Trophoblast cell (in vitro differentiated cells and primary cell): ENCODE measurements around the gene PIWIL4.

ENCODE experiments used
- DNase-seq, 2 donors: peaks; one replicate each; pipeline ENCODE4 v3.0.0-alpha.2; 2016
- H2AFZ ChIP-seq: 2 replicates; pipeline ENCODE4 v1.6.1; 2013; ENCODE audit warnings: low read length, moderate library complexity, mild to moderate bottlenecking; ENCODE audit not compliant: insufficient read depth, poor library complexity
- H2AK5ac ChIP-seq: 2 replicates; pipeline ENCODE4 v1.6.1; 2013; ENCODE audit warnings: mild to moderate bottlenecking, low read length
- H2BK120ac ChIP-seq: 2 replicates; pipeline ENCODE4 v1.6.1; 2013; ENCODE audit warnings: low read length, mild to moderate bottlenecking, moderate library complexity; ENCODE audit not compliant: insufficient read depth, poor library complexity
- H2BK12ac ChIP-seq: 2 replicates; pipeline ENCODE4 v1.6.1; 2013; ENCODE audit warnings: mild to moderate bottlenecking, low read length, moderate library complexity
- H2BK5ac ChIP-seq: 2 replicates; pipeline ENCODE4 v1.6.1; 2013; ENCODE audit warnings: low read length, low read depth, moderate library complexity, mild to moderate bottlenecking; ENCODE audit not compliant: poor library complexity
- H3K14ac ChIP-seq: 2 replicates; pipeline ENCODE4 v1.6.1; 2013; ENCODE audit warnings: mild to moderate bottlenecking, low read length
- H3K18ac ChIP-seq: 2 replicates; pipeline ENCODE4 v1.6.1; 2013; ENCODE audit warnings: mild to moderate bottlenecking, low read length
- H3K23ac ChIP-seq: 2 replicates; pipeline ENCODE4 v1.6.1; 2013; ENCODE audit warnings: low read length
- H3K27ac ChIP-seq: 2 replicates; pipeline ENCODE4 v1.5.1; 2013; ENCODE audit warnings: low read depth, mild to moderate bottlenecking, inconsistent platforms, low read length, moderate library complexity
- H3K27me3 ChIP-seq: 2 replicates; pipeline ENCODE4 v1.6.1; 2013; ENCODE audit warnings: inconsistent platforms, mild to moderate bottlenecking, low read length, moderate library complexity; ENCODE audit not compliant: insufficient read depth
- H3K36me3 ChIP-seq, 2 experiments: 1 replicate in 1 of 2; 2 replicates in 1 of 2; pipeline ENCODE4 v1.6.1; 2013; ENCODE audit warnings: low read length in 2 of 2, mild to moderate bottlenecking in 2 of 2, moderate library complexity in 1 of 2; ENCODE audit not compliant: insufficient read depth in 2 of 2, control insufficient read depth in 1 of 2
- H3K4ac ChIP-seq: 2 replicates; pipeline ENCODE4 v1.6.1; 2013; ENCODE audit warnings: low read depth, mild to moderate bottlenecking, low read length, moderate library complexity
- H3K4me1 ChIP-seq, 2 experiments: 1 replicate in 1 of 2; 2 replicates in 1 of 2; pipeline ENCODE4 v1.6.1; 2013; ENCODE audit warnings: low read length in 2 of 2, mild to moderate bottlenecking in 2 of 2, moderate library complexity in 1 of 2; ENCODE audit not compliant: insufficient read depth in 2 of 2, control insufficient read depth in 1 of 2
- H3K4me2 ChIP-seq: 2 replicates; pipeline ENCODE4 v1.6.1; 2013; ENCODE audit warnings: inconsistent platforms, mild to moderate bottlenecking, low read length, moderate library complexity
- H3K4me3 ChIP-seq: 2 replicates; pipeline ENCODE4 v1.5.1; 2013; ENCODE audit warnings: mild to moderate bottlenecking, low read depth, low read length, inconsistent platforms
- H3K79me1 ChIP-seq: one replicate; pipeline ENCODE4 v1.6.1; 2013; ENCODE audit warnings: low read length
- H3K79me2 ChIP-seq: 2 replicates; pipeline ENCODE4 v1.6.1; 2013; ENCODE audit warnings: low read length, mild to moderate bottlenecking; ENCODE audit not compliant: control insufficient read depth, insufficient read depth, poor library complexity
- H3K9ac ChIP-seq: 2 replicates; pipeline ENCODE4 v1.6.1; 2013; ENCODE audit warnings: mild to moderate bottlenecking, low read length
- H3K9me3 ChIP-seq: 2 replicates; pipeline ENCODE4 v1.6.1; 2013; ENCODE audit warnings: low read depth, mild to moderate bottlenecking, control low read depth, inconsistent platforms, low read length; ENCODE audit not compliant: insufficient read depth
- H4K12ac ChIP-seq: 2 replicates; pipeline ENCODE4 v1.6.1; 2013; ENCODE audit warnings: low read depth, mild to moderate bottlenecking, low read length, moderate library complexity
- H4K8ac ChIP-seq: 2 replicates; pipeline ENCODE4 v1.6.1; 2013; ENCODE audit warnings: low read depth, mild to moderate bottlenecking, low read length, moderate library complexity
- H4K91ac ChIP-seq: one replicate; pipeline ENCODE4 v1.6.1; 2013; ENCODE audit warnings: low read depth, mild to moderate bottlenecking, low read length, moderate library complexity
- WGBS: extraction: QIAGEN DNeasy Blood & Tissue Kit; methylation state at CpG from one replicate; pipeline ENCODE4 v1.1.7; 2013; ENCODE audit warnings: missing lambda C conversion rate; ENCODE audit not compliant: insufficient read length, insufficient coverage; ENCODE audit errors: extremely low coverage; 5-methylcytosine and 5-hydroxymethylcytosine counted together

The PIWIL4 gene

DNA sequence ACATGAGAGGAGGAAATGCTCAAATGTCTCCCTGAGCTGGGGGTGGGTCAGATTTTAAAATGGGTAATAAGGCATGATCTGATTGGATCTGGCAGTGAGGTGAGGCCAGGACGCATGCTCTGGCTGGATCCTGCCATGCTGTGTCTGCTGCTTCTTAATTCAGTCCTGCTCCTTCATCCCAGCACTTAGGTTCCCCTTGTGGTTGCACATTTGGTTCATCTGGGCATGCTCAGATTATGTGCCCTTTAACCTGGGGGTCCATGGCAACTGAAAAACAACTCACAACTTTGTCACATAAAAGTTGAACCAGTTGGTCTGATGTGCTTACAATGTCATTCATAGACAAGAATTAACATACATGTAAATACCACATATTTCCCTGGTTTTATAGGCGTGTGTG is 67.9 kb downstream of the PIWIL4 start:
- WGBS = no CpG with 5 or more reads among the region's 2 CpGs
- H2AK5ac ChIP-seq = no peak overlapping the region
- H3K4me3 ChIP-seq = no peak overlapping the region
- H2AFZ ChIP-seq = no peak overlapping the region
- no peak overlapping the region for H3K9ac ChIP-seq
- no peak overlapping the region for H3K4me2 ChIP-seq
- no peak overlapping the region for H4K91ac ChIP-seq
- no peak overlapping the region for H4K12ac ChIP-seq
- no peaks in the 10 kb centered on the region for H3K79me2 ChIP-seq
- no peak overlapping the region for H3K14ac ChIP-seq
- no peak overlapping the region for H3K18ac ChIP-seq
- no peaks in the 10 kb centered on the region for H3K27me3 ChIP-seq
- no peak overlapping the region for H2BK5ac ChIP-seq
- no peaks in the 10 kb centered on the region for H3K79me1 ChIP-seq
- H2BK120ac ChIP-seq = no peak overlapping the region
- no peak overlapping the region for H3K23ac ChIP-seq
- H3K9me3 ChIP-seq = no peaks in the 10 kb centered on the region
- no peak overlapping the region for H2BK12ac ChIP-seq
- peaks cover 0 to 9% of the 10 kb centered on the region in 2 experiments for H3K4me1 ChIP-seq
- H3K4ac ChIP-seq = no peak overlapping the region
- DNase-seq = no peak
- H3K36me3 ChIP-seq = no peaks in the 10 kb centered on the region
- H4K8ac ChIP-seq = no peak overlapping the region
- H3K27ac ChIP-seq = no peak overlapping the region

DNA sequence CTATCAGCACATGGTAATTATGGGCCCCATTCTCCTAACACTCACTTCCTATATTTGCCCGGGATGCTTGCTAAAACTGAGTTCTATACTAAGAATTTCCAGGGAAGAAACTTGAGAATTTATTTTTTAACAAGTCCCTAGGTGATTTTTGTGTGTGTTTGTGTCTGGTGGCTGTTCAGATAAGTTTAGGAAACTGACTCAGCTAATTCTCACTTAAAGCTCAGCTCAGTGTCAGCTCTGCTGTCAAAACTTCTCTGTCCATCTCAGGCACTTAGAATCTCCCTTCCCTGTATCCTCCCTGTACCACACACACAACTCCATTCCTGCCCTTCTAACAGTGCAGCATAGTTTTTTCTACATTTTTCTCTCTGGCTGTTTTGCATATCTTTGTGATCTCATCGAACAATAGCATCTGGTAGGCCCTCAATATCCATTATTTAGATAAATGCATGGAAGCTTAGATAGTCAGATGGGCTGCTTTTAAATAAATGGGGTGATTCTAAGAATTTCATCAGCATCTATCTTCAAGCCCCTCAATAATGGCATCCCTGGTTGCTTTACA is 69.3 kb downstream of the PIWIL4 start:
- H2BK120ac ChIP-seq = no peak overlapping the region
- H3K9me3 ChIP-seq = no peaks in the 10 kb centered on the region
- no peak overlapping the region for H4K12ac ChIP-seq
- no peaks in the 10 kb centered on the region for H3K27me3 ChIP-seq
- no peak overlapping the region for H2AFZ ChIP-seq
- H3K9ac ChIP-seq = no peak overlapping the region
- no peak overlapping the region for H3K27ac ChIP-seq
- no peak overlapping the region for H3K4me2 ChIP-seq
- H3K14ac ChIP-seq = no peak overlapping the region
- no peaks in the 10 kb centered on the region for H3K79me1 ChIP-seq
- H2AK5ac ChIP-seq = no peak overlapping the region
- H3K18ac ChIP-seq = no peak overlapping the region
- H4K91ac ChIP-seq = no peak overlapping the region
- H4K8ac ChIP-seq = no peak overlapping the region
- no peak overlapping the region for H2BK12ac ChIP-seq
- no peak overlapping the region for H3K23ac ChIP-seq
- DNase-seq = no peak
- peaks cover 0 to 9% of the 10 kb centered on the region in 2 experiments for H3K4me1 ChIP-seq
- no peaks in the 10 kb centered on the region for H3K36me3 ChIP-seq
- WGBS = no CpG with 5 or more reads among the region's 2 CpGs
- H3K79me2 ChIP-seq = no peaks in the 10 kb centered on the region
- H3K4ac ChIP-seq = no peak overlapping the region
- no peak overlapping the region for H3K4me3 ChIP-seq
- no peak overlapping the region for H2BK5ac ChIP-seq

DNA sequence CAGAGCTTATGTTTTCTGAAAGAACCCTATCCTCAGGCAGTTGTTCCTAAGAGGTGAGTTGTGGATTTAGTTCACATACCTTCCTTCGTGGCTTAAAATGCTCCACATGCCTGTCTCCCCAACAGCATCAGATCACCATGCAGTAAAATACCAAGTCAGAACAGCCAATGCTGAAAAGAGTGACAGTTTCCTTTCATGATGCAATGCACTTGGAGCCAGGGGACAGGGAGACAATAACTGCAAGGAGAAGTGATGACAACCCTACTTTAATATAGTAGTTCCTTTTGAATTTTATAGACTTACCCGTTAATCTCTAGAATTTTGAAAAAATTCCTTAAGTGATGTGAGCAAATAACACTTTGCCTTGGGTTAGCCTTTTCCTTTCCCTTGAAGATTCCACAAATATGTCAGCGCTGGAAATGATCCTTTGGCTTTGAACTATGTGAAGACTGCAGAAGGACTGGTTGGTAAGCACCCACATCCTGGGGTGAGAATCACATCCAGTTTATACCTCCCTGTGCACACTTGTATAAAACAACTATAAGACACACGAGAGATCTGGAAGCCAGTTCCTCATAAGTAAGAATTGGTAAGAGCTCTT is 71.2 kb downstream of the PIWIL4 start:
- Histone ChIP-seq H4K91ac (no peak overlapping the region), H2AFZ (no peak overlapping the region), H4K12ac (no peak overlapping the region), H3K9me3 (no peaks in the 10 kb centered on the region), H2BK120ac (no peak overlapping the region), H3K4me3 (no peak overlapping the region), H3K4ac (no peak overlapping the region), H3K4me2 (no peak overlapping the region), H3K14ac (no peak overlapping the region), H4K8ac (no peak overlapping the region), H3K27me3 (no peaks in the 10 kb centered on the region), H2BK5ac (no peak overlapping the region), H3K79me1 (no peaks in the 10 kb centered on the region), H3K4me1 (peaks cover 0 to 9% of the 10 kb centered on the region in 2 experiments), H3K27ac (no peak overlapping the region), H3K18ac (no peak overlapping the region), H3K36me3 (no peaks in the 10 kb centered on the region), H2AK5ac (no peak overlapping the region), H2BK12ac (no peak overlapping the region), H3K9ac (no peak overlapping the region), H3K79me2 (no peaks in the 10 kb centered on the region), H3K23ac (no peak overlapping the region)
- no CpG with 5 or more reads among the region's 4 CpGs for WGBS
- peak; percentile 15 to 78 for DNase-seq

DNA sequence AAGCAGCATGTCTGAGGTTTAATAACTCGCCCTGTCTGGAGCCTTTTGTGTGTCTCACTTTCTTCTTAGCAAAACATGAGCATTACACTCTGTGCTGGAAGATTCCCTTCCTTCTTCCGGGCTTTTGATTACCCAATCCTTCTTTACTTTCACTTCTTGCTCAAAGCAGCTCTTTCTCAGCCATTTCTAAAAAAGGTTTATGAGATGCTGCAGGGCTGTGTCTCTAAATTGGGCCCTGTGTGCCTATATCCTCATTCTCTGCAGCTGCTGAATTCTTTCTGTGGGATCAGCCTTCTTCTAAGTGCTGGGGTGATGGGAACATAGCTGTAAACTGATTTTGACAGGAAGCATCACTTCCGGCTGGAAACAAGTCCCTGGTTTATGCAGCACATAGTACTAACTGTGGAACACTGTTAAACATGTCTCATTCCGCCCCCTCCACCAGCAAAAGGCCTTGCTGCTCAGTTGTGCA is 71.8 kb downstream of the PIWIL4 start:
- Histone ChIP-seq H3K4me2 (no peak overlapping the region), H3K79me1 (no peaks in the 10 kb centered on the region), H3K9me3 (no peaks in the 10 kb centered on the region), H2BK12ac (no peak overlapping the region), H3K14ac (no peak overlapping the region), H2AFZ (peak overlapping the region; percentile 23), H3K4me1 (peaks cover 0 to 9% of the 10 kb centered on the region in 2 experiments), H3K9ac (no peak overlapping the region), H4K91ac (no peak overlapping the region), H2BK120ac (no peak overlapping the region), H3K27ac (no peak overlapping the region), H3K18ac (no peak overlapping the region), H3K23ac (no peak overlapping the region), H4K8ac (no peak overlapping the region), H4K12ac (no peak overlapping the region), H3K79me2 (no peaks in the 10 kb centered on the region), H3K36me3 (no peaks in the 10 kb centered on the region), H3K4me3 (no peak overlapping the region), H2AK5ac (no peak overlapping the region), H3K27me3 (no peaks in the 10 kb centered on the region), H2BK5ac (no peak overlapping the region), H3K4ac (no peak overlapping the region)
- DNase-seq = no peak
- no CpG with 5 or more reads among the region's 4 CpGs for WGBS
